Adrenal gland (tissue), 12 donors: ENCODE data around the gene DPP4. TPM values are rescaled to one million over a fixed set of nuclear protein-coding genes. Genes with fewer than 3 reads are reported as not detected.

Source experiments
- DNase-seq, 7 donors: peaks; one replicate each; pipeline ENCODE4 v3.0.0-alpha.2; 2019 to 2020
- H3K27ac ChIP-seq, 5 donors: fragments of 200-600 bp; sonication (generic) in 4 of 5; 1 replicate in 3 of 5; 2 replicates in 2 of 5; pipeline versions ENCODE4 v1.5.1 to v1.8.0; 2016 to 2020; ENCODE audit warnings: mild to moderate bottlenecking in 1 of 5
- H3K27me3 ChIP-seq: fragments of 200-600 bp; 2 replicates; pipeline ENCODE4 v1.8.0; 2021
- H3K36me3 ChIP-seq, 2 donors: fragments of 200-600 bp; replicated peaks in 1 of 2; 1 replicate in 1 of 2; 2 replicates in 1 of 2; pipeline versions ENCODE4 v1.5.1 to v1.8.0; 2018 to 2022
- H3K4me1 ChIP-seq, 2 donors: fragments of 200-600 bp; replicated peaks in 1 of 2; 1 replicate in 1 of 2; 2 replicates in 1 of 2; pipeline versions ENCODE4 v1.5.1 to v1.8.0; 2018 to 2021
- H3K4me3 ChIP-seq, 4 donors: fragments of 200-600 bp; sonication (generic) in 3 of 4; one replicate each; pipeline ENCODE4 v1.5.1; 2016 to 2018
- H3K9me3 ChIP-seq, 3 donors: fragments of 200-600 bp; sonication (generic) in 1 of 3; replicated peaks in 1 of 3; 1 replicate in 2 of 3; 2 replicates in 1 of 3; pipeline versions ENCODE4 v1.5.1 to v1.8.0; 2016 to 2021
- POLR2A ChIP-seq, 2 donors: fragments of 450-650 bp; IDR thresholded peaks; one replicate each; pipeline ENCODE4 v1.6.1; 2017; ENCODE audit warnings: antibody characterized with exemption in 2 of 2, mild to moderate bottlenecking in 2 of 2, moderate library complexity in 1 of 2
- WGBS, 4 donors: extraction: QIAGEN DNeasy Blood & Tissue Kit in 2 of 4; methylation state at CpG; one replicate each; pipeline versions ENCODE4 v1.1.5 to v1.1.7; 2013 to 2017; 5-methylcytosine and 5-hydroxymethylcytosine counted together
- intact Hi-C, 2 donors: fragments of 100-400 bp; cut with DNase I; formaldehyde crosslinking; loops; one replicate each; pipeline versions ENCODE4 v1.14.1 to v1.15.0; 2022 to 2023
- polyA plus RNA-seq, 3 donors: library from polyadenylated mRNA; stranded (reverse); fragments of 200-250 nt in 2 of 3; fragments of 350-450 nt in 1 of 3; fragmentation: Illumina TruSeq in 1 of 3; extraction: RNeasy Lipid Tissue Mini Kit (QIAGEN cat#74804) in 1 of 3; gene quantifications; one replicate each; pipeline ENCODE4 v1.2.3, GENCODE V29; 2013 to 2014
- total RNA-seq, 9 donors: library from RNA; depleted of rRNA in 4 of 9; stranded (reverse); fragments of >200 nt in 4 of 9; fragments of 120-200 nt in 1 of 9; fragmentation: NEBNext Ultra II Directional in 1 of 9; extraction: Animal tissue kit (Norgen Biotek cat#: 25700) in 1 of 9; gene quantifications; one replicate each; pipeline versions ENCODE4 v1.1.0 to v1.2.4, GENCODE V29; 2013 to 2023
- TF ChIP-seq, protein P1 (sequence below), 6 experiments: fragments of 450-650 bp in 4 of 6; fragments of 200-600 bp in 2 of 6; sonication (generic) in 1 of 6; IDR thresholded peaks; 1 replicate in 5 of 6; 2 replicates in 1 of 6; pipeline versions ENCODE4 v1.5.1 to v1.8.0; 2016 to 2021; ENCODE audit warnings: antibody characterized with exemption in 6 of 6, mild to moderate bottlenecking in 2 of 6, moderate library complexity in 1 of 6
- donor health status: healthy with polysubstance abuse.
- donor health status: Bipolar disorder and iron deficiency.
- donor health status: DM: yes; HTN: yes; CAD: no.
- donor health status: DM: no; HTN: no; CAD: no.
- donor health status: DM: no; HTN: no; CAD: no.
- donor health status: DM: yes; HTN: yes; CAD: no.

Gene DPP4
- total and polyA plus RNA-seq, 12 donors, result 0.72 to 49.2 (median 7.8) TPM

DNA sequence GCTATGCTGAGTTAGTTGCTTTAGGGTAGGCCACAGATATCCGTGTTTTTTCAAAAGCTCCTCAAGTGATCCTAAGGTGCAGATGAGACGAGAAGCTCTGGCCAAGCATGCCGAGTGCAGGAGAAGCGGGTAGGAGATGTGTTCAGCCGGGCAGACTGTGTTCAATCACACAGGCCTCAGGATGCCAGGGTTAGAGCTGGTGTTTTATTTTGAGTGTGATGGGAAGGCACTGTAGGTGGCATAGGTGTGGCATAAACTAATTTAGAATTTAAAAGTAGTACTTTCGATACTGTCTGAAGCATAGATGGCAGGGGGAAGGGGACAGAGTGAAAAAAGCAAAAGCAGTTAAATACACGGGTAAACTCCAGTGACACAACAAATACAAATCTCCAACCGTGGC is 30.9 kb downstream of the DPP4 start:
- no peaks in the 10 kb centered on the region for H3K9me3 ChIP-seq
- 94 to 96% (median 95%) methylated on average over 8 of the region's 8 CpGs for WGBS, 4 donors
- no peak overlapping the region for H3K4me3 ChIP-seq
- intact Hi-C loops, result no loop called here
- no peak overlapping the region for H3K27ac ChIP-seq
- H3K27me3 ChIP-seq, result peaks cover 4% of the 10 kb centered on the region
- H3K36me3 ChIP-seq, result no peaks in the 10 kb centered on the region
- TF ChIP-seq, protein P1, sequence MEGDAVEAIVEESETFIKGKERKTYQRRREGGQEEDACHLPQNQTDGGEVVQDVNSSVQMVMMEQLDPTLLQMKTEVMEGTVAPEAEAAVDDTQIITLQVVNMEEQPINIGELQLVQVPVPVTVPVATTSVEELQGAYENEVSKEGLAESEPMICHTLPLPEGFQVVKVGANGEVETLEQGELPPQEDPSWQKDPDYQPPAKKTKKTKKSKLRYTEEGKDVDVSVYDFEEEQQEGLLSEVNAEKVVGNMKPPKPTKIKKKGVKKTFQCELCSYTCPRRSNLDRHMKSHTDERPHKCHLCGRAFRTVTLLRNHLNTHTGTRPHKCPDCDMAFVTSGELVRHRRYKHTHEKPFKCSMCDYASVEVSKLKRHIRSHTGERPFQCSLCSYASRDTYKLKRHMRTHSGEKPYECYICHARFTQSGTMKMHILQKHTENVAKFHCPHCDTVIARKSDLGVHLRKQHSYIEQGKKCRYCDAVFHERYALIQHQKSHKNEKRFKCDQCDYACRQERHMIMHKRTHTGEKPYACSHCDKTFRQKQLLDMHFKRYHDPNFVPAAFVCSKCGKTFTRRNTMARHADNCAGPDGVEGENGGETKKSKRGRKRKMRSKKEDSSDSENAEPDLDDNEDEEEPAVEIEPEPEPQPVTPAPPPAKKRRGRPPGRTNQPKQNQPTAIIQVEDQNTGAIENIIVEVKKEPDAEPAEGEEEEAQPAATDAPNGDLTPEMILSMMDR (IDR thresholded peaks at IDR 0.05), result no peak
- TF ChIP-seq POLR2A (IDR thresholded peaks at IDR 0.05), result no peak
- no peak for DNase-seq
- H3K4me1 ChIP-seq, result no peaks in the 10 kb centered on the region

DNA sequence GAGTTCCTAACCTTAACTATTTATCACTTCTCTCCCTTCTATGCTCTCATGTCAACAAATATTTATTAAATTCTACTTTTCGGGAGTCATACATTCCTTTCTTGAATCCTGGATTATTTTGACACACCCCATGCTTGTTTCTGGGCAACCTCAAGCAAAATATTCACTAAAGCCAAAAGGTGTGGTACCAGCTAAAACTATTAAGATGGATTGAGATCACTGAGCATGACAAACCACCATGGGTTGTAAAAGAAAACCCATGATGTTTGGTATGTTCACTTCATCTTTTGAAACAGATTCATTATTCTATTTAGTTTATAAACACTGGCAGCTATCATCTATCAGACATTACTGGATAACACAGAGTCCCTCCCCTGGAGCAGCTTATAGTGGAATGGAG is 32.5 kb downstream of the DPP4 start:
- H3K27ac ChIP-seq, result no peak overlapping the region
- DNase-seq, result no peak
- no peaks in the 10 kb centered on the region for H3K36me3 ChIP-seq
- WGBS, 4 donors, result 65 to 71% (median 67%) methylated on average over 1 of the region's 1 CpG
- H3K4me1 ChIP-seq, result no peaks in the 10 kb centered on the region
- peaks cover 4% of the 10 kb centered on the region for H3K27me3 ChIP-seq
- TF ChIP-seq, protein P1 (IDR thresholded peaks at IDR 0.05), result no peak
- no peak for TF ChIP-seq POLR2A (IDR thresholded peaks at IDR 0.05)
- no peaks in the 10 kb centered on the region for H3K9me3 ChIP-seq
- H3K4me3 ChIP-seq, result no peak overlapping the region
- intact Hi-C loops, result no loop called here

DNA sequence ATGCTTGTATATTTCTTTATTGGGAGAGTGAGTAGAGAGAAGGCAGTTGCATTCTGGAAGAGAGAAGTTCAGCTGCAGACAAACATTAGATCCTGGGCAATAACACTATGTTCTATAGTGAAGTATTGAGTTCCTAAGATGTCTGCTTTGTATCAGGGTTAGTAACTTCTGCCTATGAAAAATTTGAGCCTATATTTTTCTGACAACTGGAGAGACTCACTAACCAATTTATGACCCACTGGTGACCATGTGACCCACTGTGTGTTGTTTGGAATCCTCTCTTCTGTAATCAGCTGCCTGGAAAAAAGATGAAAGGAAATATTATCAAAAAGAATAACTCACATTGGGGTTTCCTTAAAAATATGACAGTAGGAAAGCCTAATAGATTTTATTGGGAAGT is 35.3 kb downstream of the DPP4 start:
- Histone ChIP-seq H3K9me3 (no peaks in the 10 kb centered on the region), H3K27me3 (peaks cover 4% of the 10 kb centered on the region), H3K27ac (no peak overlapping the region), H3K4me3 (no peak overlapping the region), H3K36me3 (no peaks in the 10 kb centered on the region), H3K4me1 (no peaks in the 10 kb centered on the region)
- intact Hi-C loops, result no loop called here
- no peak for DNase-seq
- TF ChIP-seq, protein P1 (IDR thresholded peaks at IDR 0.05), result no peak
- TF ChIP-seq POLR2A (IDR thresholded peaks at IDR 0.05), result no peak

- intact Hi-C loops, result no loop called here
- no peak overlapping the region for H3K4me3 ChIP-seq
- TF ChIP-seq, protein P1 (IDR thresholded peaks at IDR 0.05), result no peak
- TF ChIP-seq POLR2A (IDR thresholded peaks at IDR 0.05), result no peak
- H3K27me3 ChIP-seq, result peaks cover 4% of the 10 kb centered on the region
- WGBS, 4 donors, result 81 to 89% (median 84%) methylated on average over 1 of the region's 1 CpG
- no peaks in the 10 kb centered on the region for H3K9me3 ChIP-seq
- no peak for DNase-seq
- H3K36me3 ChIP-seq, result no peaks in the 10 kb centered on the region
- H3K4me1 ChIP-seq, result no peaks in the 10 kb centered on the region
- no peak overlapping the region for H3K27ac ChIP-seq
These were observed 36.1 kb downstream of the DPP4 start for GRCh38 chr2:162037886-162038285.
